Measurements from ENCODE around the gene TPSG1.

- TF ChIP-seq OSR1 (CRISPR knock-in tag; IDR thresholded peaks at IDR 0.05) (no peak), ZFP3 (CRISPR knock-in tag; IDR thresholded peaks at IDR 0.05) (no peak), CSDC2 (CRISPR knock-in tag; IDR thresholded peaks at IDR 0.05) (no peak), ZNF565 (CRISPR knock-in tag; conservative IDR thresholded peaks at IDR 0.05; ENCODE audit: low read depth) (no peak), RARB (CRISPR knock-in tag; IDR thresholded peaks at IDR 0.05) (no peak), ZNF70 (CRISPR knock-in tag; IDR thresholded peaks at IDR 0.05) (no peak)
- TF ChIP-seq, protein P1, sequence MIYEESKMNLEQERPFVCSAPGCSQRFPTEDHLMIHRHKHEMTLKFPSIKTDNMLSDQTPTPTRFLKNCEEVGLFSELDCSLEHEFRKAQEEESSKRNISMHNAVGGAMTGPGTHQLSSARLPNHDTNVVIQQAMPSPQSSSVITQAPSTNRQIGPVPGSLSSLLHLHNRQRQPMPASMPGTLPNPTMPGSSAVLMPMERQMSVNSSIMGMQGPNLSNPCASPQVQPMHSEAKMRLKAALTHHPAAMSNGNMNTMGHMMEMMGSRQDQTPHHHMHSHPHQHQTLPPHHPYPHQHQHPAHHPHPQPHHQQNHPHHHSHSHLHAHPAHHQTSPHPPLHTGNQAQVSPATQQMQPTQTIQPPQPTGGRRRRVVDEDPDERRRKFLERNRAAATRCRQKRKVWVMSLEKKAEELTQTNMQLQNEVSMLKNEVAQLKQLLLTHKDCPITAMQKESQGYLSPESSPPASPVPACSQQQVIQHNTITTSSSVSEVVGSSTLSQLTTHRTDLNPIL (CRISPR knock-in tag; IDR thresholded peaks at IDR 0.05; ENCODE audit: low read depth): no peak
These were observed 3.2 kb downstream of the TPSG1 start for GRCh38 chr16:1221628-1222552.

Measured in SK-N-SH treated with all-trans-retinoic acid at 6 μM for 48 hours (cell line).